GM23338 (cell line): ENCODE data around the gene SNAPC4. TPM values are rescaled to one million over a fixed set of nuclear protein-coding genes. Genes with fewer than 3 reads are reported as not detected.

Experiments used
- ATAC-seq: fragments of 200-7000 bp; cut with Tn5 transposase; 3 replicates; pipeline ENCODE4 v1.9.1; 2020
- DNase-seq: peaks from one replicate; pipeline ENCODE4 v3.0.0-alpha.2; 2015; ENCODE audit warnings: low spot score
- H2AFZ ChIP-seq: fragments of 200-600 bp; sonication (generic); 2 replicates; pipeline ENCODE4 v1.8.0; 2016; ENCODE audit warnings: antibody characterized with exemption, mild to moderate bottlenecking, moderate library complexity
- H3F3A ChIP-seq: fragments of 200-600 bp; sonication (generic); replicated peaks from 2 replicates; pipeline ENCODE4 v1.8.0; 2017; ENCODE audit warnings: antibody characterized with exemption, mixed run types, low read depth
- H3K27ac ChIP-seq: fragments of 200-600 bp; sonication (generic); 2 replicates; pipeline ENCODE4 v1.6.1; 2016; ENCODE audit warnings: low read depth
- H3K27me3 ChIP-seq: fragments of 200-600 bp; sonication (generic); 2 replicates; pipeline ENCODE4 v1.8.0; 2016; ENCODE audit warnings: mild to moderate bottlenecking, mixed run types, moderate library complexity; ENCODE audit not compliant: insufficient read depth
- H3K36me3 ChIP-seq: fragments of 200-600 bp; sonication (generic); 2 replicates; pipeline ENCODE4 v1.8.0; 2016; ENCODE audit warnings: mild to moderate bottlenecking; ENCODE audit not compliant: insufficient read depth
- H3K4me1 ChIP-seq: fragments of 200-600 bp; sonication (generic); 2 replicates; pipeline ENCODE4 v1.8.0; 2016; ENCODE audit warnings: mild to moderate bottlenecking, moderate library complexity; ENCODE audit not compliant: insufficient read depth
- H3K4me2 ChIP-seq: fragments of 200-600 bp; sonication (generic); 2 replicates; pipeline ENCODE4 v1.7.1; 2017; ENCODE audit warnings: mixed run types
- H3K4me3 ChIP-seq: fragments of 200-600 bp; sonication (generic); 2 replicates; pipeline ENCODE4 v1.6.1; 2016; ENCODE audit warnings: mixed run types
- H3K79me2 ChIP-seq: fragments of 200-600 bp; sonication (generic); replicated peaks from 2 replicates; pipeline ENCODE4 v1.8.0; 2017; ENCODE audit warnings: mild to moderate bottlenecking; ENCODE audit not compliant: insufficient read depth
- H3K9me2 ChIP-seq: fragments of 200-600 bp; sonication (generic); 2 replicates; pipeline ENCODE4 v1.8.0; 2017; ENCODE audit not compliant: insufficient read depth
- H4K20me1 ChIP-seq: fragments of 200-600 bp; sonication (generic); replicated peaks from 2 replicates; pipeline ENCODE4 v1.8.0; 2017; ENCODE audit warnings: mild to moderate bottlenecking; ENCODE audit not compliant: insufficient read depth
- H3K27ac Mint-ChIP-seq: 2 replicates; pipeline ENCODE4 v1.8.0; 2020; ENCODE audit warnings: inconsistent platforms, mild to moderate bottlenecking, moderate library complexity, mixed read lengths
- H3K27me3 Mint-ChIP-seq: 3 replicates; pipeline ENCODE4 v1.8.0; 2022; ENCODE audit warnings: low read depth, mild to moderate bottlenecking, moderate library complexity, mixed read lengths, inconsistent platforms; ENCODE audit not compliant: insufficient read depth, poor library complexity
- H3K36me3 Mint-ChIP-seq: 3 replicates; pipeline ENCODE4 v1.8.0; 2021; ENCODE audit warnings: low read depth, mild to moderate bottlenecking, inconsistent platforms, moderate library complexity, mixed read lengths
- H3K4me1 Mint-ChIP-seq: 3 replicates; pipeline ENCODE4 v1.8.0; 2020; ENCODE audit warnings: mild to moderate bottlenecking, inconsistent platforms, mixed read lengths
- H3K4me3 Mint-ChIP-seq: 3 replicates; pipeline ENCODE4 v1.8.0; 2021; ENCODE audit warnings: moderate library complexity, mild to moderate bottlenecking, inconsistent platforms, mixed read lengths
- H3K9me3 Mint-ChIP-seq: 3 replicates; pipeline ENCODE4 v1.8.0; 2020; ENCODE audit warnings: moderate library complexity, mild to moderate bottlenecking, inconsistent platforms, mixed read lengths
- CREB1 ChIP-seq: fragments of 250-450 bp; sonication (Bioruptor Pico); IDR thresholded peaks from 2 replicates; pipeline ENCODE4 v1.5.0; 2020; ENCODE audit warnings: low read depth, mild to moderate bottlenecking, moderate library complexity
- CTCF ChIP-seq, 2 experiments: fragments of 200-600 bp in 1 of 2; sonication (generic) in 1 of 2; conservative IDR thresholded peaks; 2 replicates each; pipeline versions ENCODE4 v1.5.1 to v1.6.1; 2016 to 2017; ENCODE audit warnings: antibody characterized with exemption in 2 of 2, low read depth in 2 of 2, mild to moderate bottlenecking in 2 of 2, moderate library complexity in 1 of 2
- ETS1 ChIP-seq: IDR thresholded peaks from 2 replicates; pipeline ENCODE4 v1.6.1; 2016; ENCODE audit warnings: antibody characterized with exemption
- EZH2 ChIP-seq: fragments of 200-600 bp; sonication (generic); IDR thresholded peaks from one replicate; pipeline ENCODE4 v1.8.0; 2017; ENCODE audit warnings: antibody characterized with exemption, mild to moderate bottlenecking, low read depth; ENCODE audit not compliant: unreplicated experiment
- EZH2phosphoT487 ChIP-seq: fragments of 200-600 bp; sonication (generic); IDR thresholded peaks from one replicate; pipeline ENCODE4 v1.8.1; 2018; ENCODE audit warnings: antibody characterized with exemption; ENCODE audit not compliant: unreplicated experiment
- JUNB ChIP-seq: IDR thresholded peaks from one replicate; pipeline ENCODE4 v1.6.1; 2016; ENCODE audit warnings: antibody characterized with exemption; ENCODE audit not compliant: unreplicated experiment
- NANOG ChIP-seq: IDR thresholded peaks from 2 replicates; pipeline ENCODE4 v1.6.1; 2016; ENCODE audit warnings: antibody characterized with exemption, borderline replicate concordance
- POLR2AphosphoS5 ChIP-seq: IDR thresholded peaks from 2 replicates; pipeline ENCODE4 v1.6.1; 2016; ENCODE audit warnings: antibody characterized with exemption, low read depth
- REST ChIP-seq: IDR thresholded peaks from one replicate; pipeline ENCODE4 v1.6.1; 2018; ENCODE audit warnings: antibody characterized with exemption; ENCODE audit not compliant: unreplicated experiment
- STAT1 ChIP-seq: IDR thresholded peaks from one replicate; pipeline ENCODE4 v1.6.1; 2016; ENCODE audit warnings: antibody characterized with exemption; ENCODE audit not compliant: unreplicated experiment
- ZNF114 ChIP-seq: fragments of 250-450 bp; sonication (Bioruptor Pico); IDR thresholded peaks from 2 replicates; pipeline ENCODE4 v1.5.0; 2020; ENCODE audit warnings: mild to moderate bottlenecking, moderate library complexity
- ZNF331 ChIP-seq: fragments of 250-450 bp; sonication (Bioruptor Pico); IDR thresholded peaks from 2 replicates; pipeline ENCODE4 v1.5.0; 2020; ENCODE audit warnings: low read depth, mild to moderate bottlenecking, moderate library complexity
- ZNF462 ChIP-seq: fragments of 250-450 bp; sonication (Bioruptor Pico); IDR thresholded peaks from 2 replicates; pipeline ENCODE4 v1.5.0; 2020; ENCODE audit warnings: mild to moderate bottlenecking, moderate library complexity
- polyA plus RNA-seq: library from polyadenylated mRNA; unstranded; fragments of >200 nt; fragmentation: Nextera tagmentation; extraction: Ambion mirVana; gene quantifications from 2 replicates; pipeline ENCODE4 v1.2.1, GENCODE V29; 2016
- total RNA-seq: library from RNA; depleted of rRNA; stranded (reverse); fragments of >200 nt; shearing (Covaris generic); gene quantifications from 2 replicates; pipeline ENCODE4 v1.2.3, GENCODE V29; 2014

Gene SNAPC4
- total and polyA plus RNA-seq, 2 experiments from 2014 or later: 8.8 to 22.7 TPM

GRCh38 chr9:136379401-136379800 is 20.6 kb downstream of the SNAPC4 start:
- TF ChIP-seq ZNF462 (CRISPR knock-in tag): no peak
- TF ChIP-seq REST: no peak
- TF ChIP-seq ZNF331 (CRISPR knock-in tag): no peak
- TF ChIP-seq EZH2phosphoT487: no peak
- TF ChIP-seq STAT1: no peak
- TF ChIP-seq POLR2AphosphoS5: no peak
- no peak for TF ChIP-seq JUNB
- TF ChIP-seq ZNF114 (CRISPR knock-in tag): no peak
- no peak for TF ChIP-seq ETS1
- no peak for TF ChIP-seq CREB1 (CRISPR knock-in tag)
- TF ChIP-seq EZH2: no peak
- no peak for TF ChIP-seq NANOG
- TF ChIP-seq CTCF (conservative IDR thresholded peaks at IDR 0.05; ENCODE audit: low read depth in 2 of 2): no peak
- Histone ChIP-seq H3K9me2 (no peaks in the 10 kb centered on the region), H2AFZ (no peak overlapping the region), H3K4me3 (no peak overlapping the region), H3K4me2 (no peak overlapping the region), H3K27ac (no peak overlapping the region), H3K4me1 (no peaks in the 10 kb centered on the region), H4K20me1 (peaks cover 4% of the 10 kb centered on the region; the same call in 1 of the 2 replicates), H3K36me3 (peaks cover under 1% of the 10 kb centered on the region; the same call in 1 of the 2 replicates), H3F3A (no peaks in the 10 kb centered on the region), H3K79me2 (no peaks in the 10 kb centered on the region), H3K27me3 (no peaks in the 10 kb centered on the region)
- ATAC-seq: no peak
- Mint-ChIP-seq H3K4me1 (no peaks in the 10 kb centered on the region), H3K9me3 (no peaks in the 10 kb centered on the region), H3K4me3 (no peak overlapping the region), H3K27ac (no peak overlapping the region), H3K36me3 (peaks cover 25% of the 10 kb centered on the region), H3K27me3 (peaks cover 2% of the 10 kb centered on the region)
- no peak for DNase-seq
